Ovary (tissue), 3 donors: ENCODE results near the gene CHD6.

ENCODE experiments used
- CTCF ChIP-seq, 3 donors: fragments of 450-650 bp in 2 of 3; fragments of 200-600 bp in 1 of 3; IDR thresholded peaks; one replicate each; pipeline versions ENCODE4 v1.5.1 to v1.8.0; 2016 to 2022; ENCODE audit warnings: antibody characterized with exemption in 3 of 3, mild to moderate bottlenecking in 1 of 3
- POLR2A ChIP-seq: fragments of 450-650 bp; IDR thresholded peaks from one replicate; pipeline ENCODE4 v1.6.1; 2017; ENCODE audit warnings: antibody characterized with exemption, mild to moderate bottlenecking, moderate library complexity
- donor health status: DM: no; HTN: no; CAD: no.

GRCh38 chr20:41627001-41627495, 8.9 kb upstream of the CHD6 start:
- no peak for TF ChIP-seq POLR2A
- TF ChIP-seq CTCF (IDR thresholded peaks at IDR 0.05): no peak
